NT2/D1 (cell line): ENCODE results near the gene COX11.

Experiments used
- DNase-seq: peaks from one replicate; pipeline ENCODE4 v3.0.0-alpha.2; 2011; ENCODE audit warnings: low read depth, low spot score
- H3K27me3 ChIP-seq: 2 replicates; pipeline ENCODE4 v1.6.0; 2011; ENCODE audit warnings: mild to moderate bottlenecking; ENCODE audit not compliant: insufficient read length, insufficient read depth
- H3K36me3 ChIP-seq: 2 replicates; pipeline ENCODE4 v1.6.1; 2011; ENCODE audit warnings: mild to moderate bottlenecking, low read length, mixed read lengths; ENCODE audit not compliant: insufficient read depth, insufficient read length
- H3K4me1 ChIP-seq: 2 replicates; pipeline ENCODE4 v1.5.1; 2011; ENCODE audit not compliant: insufficient read depth, insufficient read length
- H3K4me3 ChIP-seq: 2 replicates; pipeline ENCODE4 v1.5.1; 2011; ENCODE audit warnings: low read depth; ENCODE audit not compliant: insufficient read length
- H3K9ac ChIP-seq: 2 replicates; pipeline ENCODE4 v1.6.0; 2011; ENCODE audit warnings: low read depth; ENCODE audit not compliant: insufficient read length
- H3K9me3 ChIP-seq: 2 replicates; pipeline ENCODE4 v1.5.1; 2011; ENCODE audit warnings: mild to moderate bottlenecking, low read length; ENCODE audit not compliant: insufficient read depth
- SUZ12 ChIP-seq: IDR thresholded peaks from 2 replicates; pipeline ENCODE4 v1.6.1; 2011; ENCODE audit not compliant: insufficient read length, insufficient read depth; ENCODE audit errors: extremely low read depth
- YY1 ChIP-seq: IDR thresholded peaks from 2 replicates; pipeline ENCODE4 v1.6.1; 2011; ENCODE audit not compliant: insufficient read length, insufficient read depth
- ZNF274 ChIP-seq: IDR thresholded peaks from 2 replicates; pipeline ENCODE4 v1.6.1; 2011; ENCODE audit warnings: mild to moderate bottlenecking, low read depth, low read length

Gene COX11

DNA sequence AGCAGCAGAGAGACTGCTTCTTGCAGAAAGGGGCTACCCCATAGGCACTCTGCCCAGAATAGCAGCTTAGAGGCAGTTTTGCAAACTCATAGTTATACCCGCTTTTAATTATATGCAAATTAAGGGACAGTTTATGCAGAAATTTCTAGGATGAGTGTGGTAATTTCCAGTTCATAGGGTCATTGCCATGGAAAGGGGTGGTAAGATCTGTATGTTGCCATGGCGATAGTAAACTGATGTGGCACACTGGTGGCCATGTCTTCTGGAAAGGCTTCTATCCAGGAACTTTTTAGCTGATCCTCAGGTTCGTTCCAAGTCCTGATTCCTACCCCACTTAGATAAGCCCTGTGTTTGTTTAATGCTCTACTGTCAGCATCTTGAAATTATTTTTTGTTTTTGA lies 6.3 kb upstream of the COX11 start:
- H3K9ac ChIP-seq = no peak overlapping the region
- no peaks in the 10 kb centered on the region for H3K27me3 ChIP-seq
- no peak for DNase-seq
- no peak overlapping the region for H3K4me3 ChIP-seq
- no peak for TF ChIP-seq SUZ12
- no peak for TF ChIP-seq ZNF274
- no peak for TF ChIP-seq YY1
- no peaks in the 10 kb centered on the region for H3K4me1 ChIP-seq
- peaks cover 14% of the 10 kb centered on the region for H3K36me3 ChIP-seq
- H3K9me3 ChIP-seq = peaks cover 16% of the 10 kb centered on the region

DNA sequence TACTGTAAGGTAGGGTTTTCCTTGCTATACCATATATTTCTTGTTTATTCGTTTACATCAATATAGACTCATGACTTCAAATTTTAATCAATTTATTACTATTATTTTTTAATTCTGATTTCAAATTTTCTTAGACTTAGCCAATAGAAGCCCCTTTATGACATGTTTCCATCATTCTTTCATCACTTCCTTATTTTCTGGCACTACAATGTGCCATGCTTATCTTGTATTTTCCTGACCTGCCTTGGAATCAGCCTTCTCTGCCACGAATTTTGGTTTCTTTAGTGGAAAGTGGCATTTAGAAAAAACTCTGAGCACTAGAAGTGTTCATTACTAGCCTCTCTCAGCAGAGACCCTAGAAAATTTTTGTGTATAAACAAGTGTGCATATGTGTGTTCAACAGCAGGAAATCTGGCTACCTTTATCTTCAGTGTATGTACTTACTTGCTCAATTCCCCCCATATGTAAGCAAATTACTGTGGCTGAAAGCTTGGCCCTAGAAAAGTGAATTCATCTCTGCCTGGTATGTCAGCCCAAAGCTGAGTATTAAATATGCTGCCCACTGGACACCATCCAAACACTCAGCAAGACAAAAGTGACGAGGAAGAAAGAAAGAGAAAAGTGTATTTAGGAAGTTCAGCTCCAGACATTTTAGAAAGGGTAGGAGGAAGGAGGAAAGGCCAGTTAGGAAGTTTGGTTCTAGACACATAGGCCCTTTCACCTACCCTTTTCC lies 4.1 kb upstream of the COX11 start:
- Histone ChIP-seq H3K36me3 (peaks cover 14% of the 10 kb centered on the region), H3K27me3 (no peaks in the 10 kb centered on the region), H3K4me1 (no peaks in the 10 kb centered on the region), H3K4me3 (no peak overlapping the region), H3K9ac (no peak overlapping the region), H3K9me3 (peaks cover 10% of the 10 kb centered on the region)
- TF ChIP-seq ZNF274 = no peak
- no peak for TF ChIP-seq SUZ12
- no peak for TF ChIP-seq YY1
- DNase-seq = no peak

DNA sequence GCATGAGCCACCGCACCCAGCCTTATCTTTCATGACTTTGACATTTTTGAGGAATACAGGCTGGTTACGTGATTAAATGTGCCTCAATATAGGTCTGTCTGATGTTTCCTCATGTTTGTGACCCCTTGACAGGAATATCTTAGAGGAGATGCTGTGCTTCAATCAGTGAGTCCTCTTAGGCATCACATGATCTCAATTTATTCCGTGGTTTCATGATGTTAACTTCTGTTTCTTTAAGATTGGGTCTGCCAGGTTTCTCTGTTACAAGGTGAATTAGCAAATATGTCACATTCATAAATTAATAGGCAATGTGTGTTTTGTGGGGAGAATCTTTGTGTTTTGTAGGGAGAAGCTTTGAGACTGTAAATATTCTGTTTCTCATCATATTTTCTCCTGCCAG lies 3.4 kb upstream of the COX11 start:
- Histone ChIP-seq H3K27me3 (no peaks in the 10 kb centered on the region), H3K4me1 (no peaks in the 10 kb centered on the region), H3K9me3 (peaks cover 6% of the 10 kb centered on the region), H3K36me3 (peaks cover 16% of the 10 kb centered on the region), H3K4me3 (no peak overlapping the region), H3K9ac (no peak overlapping the region)
- no peak for TF ChIP-seq SUZ12
- no peak for TF ChIP-seq ZNF274
- TF ChIP-seq YY1 = no peak
- no peak for DNase-seq

DNA sequence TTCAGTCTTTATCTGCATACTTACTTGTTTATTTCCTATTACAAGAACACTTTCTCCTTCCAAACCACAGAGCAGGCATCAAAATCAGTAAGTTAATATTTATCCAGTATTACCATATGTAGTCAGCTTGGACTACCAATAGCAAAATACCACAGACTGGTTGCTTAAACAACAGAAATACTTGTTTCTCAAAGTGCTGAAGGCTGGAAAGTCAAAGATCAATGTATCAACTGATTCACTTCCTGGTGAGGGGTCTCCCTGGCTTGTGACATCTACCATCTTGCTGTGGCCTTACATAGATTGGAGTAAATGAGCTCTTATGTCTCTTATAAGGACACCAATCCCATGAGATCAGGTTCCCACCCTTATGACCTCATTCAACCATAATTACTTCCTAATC lies 2.7 kb upstream of the COX11 start:
- no peak overlapping the region for H3K9ac ChIP-seq
- DNase-seq = no peak
- TF ChIP-seq SUZ12 (no peak), ZNF274 (no peak), YY1 (no peak)
- H3K4me1 ChIP-seq = no peaks in the 10 kb centered on the region
- peaks cover 16% of the 10 kb centered on the region for H3K36me3 ChIP-seq
- H3K4me3 ChIP-seq = no peak overlapping the region
- no peaks in the 10 kb centered on the region for H3K27me3 ChIP-seq
- H3K9me3 ChIP-seq = no peaks in the 10 kb centered on the region

DNA sequence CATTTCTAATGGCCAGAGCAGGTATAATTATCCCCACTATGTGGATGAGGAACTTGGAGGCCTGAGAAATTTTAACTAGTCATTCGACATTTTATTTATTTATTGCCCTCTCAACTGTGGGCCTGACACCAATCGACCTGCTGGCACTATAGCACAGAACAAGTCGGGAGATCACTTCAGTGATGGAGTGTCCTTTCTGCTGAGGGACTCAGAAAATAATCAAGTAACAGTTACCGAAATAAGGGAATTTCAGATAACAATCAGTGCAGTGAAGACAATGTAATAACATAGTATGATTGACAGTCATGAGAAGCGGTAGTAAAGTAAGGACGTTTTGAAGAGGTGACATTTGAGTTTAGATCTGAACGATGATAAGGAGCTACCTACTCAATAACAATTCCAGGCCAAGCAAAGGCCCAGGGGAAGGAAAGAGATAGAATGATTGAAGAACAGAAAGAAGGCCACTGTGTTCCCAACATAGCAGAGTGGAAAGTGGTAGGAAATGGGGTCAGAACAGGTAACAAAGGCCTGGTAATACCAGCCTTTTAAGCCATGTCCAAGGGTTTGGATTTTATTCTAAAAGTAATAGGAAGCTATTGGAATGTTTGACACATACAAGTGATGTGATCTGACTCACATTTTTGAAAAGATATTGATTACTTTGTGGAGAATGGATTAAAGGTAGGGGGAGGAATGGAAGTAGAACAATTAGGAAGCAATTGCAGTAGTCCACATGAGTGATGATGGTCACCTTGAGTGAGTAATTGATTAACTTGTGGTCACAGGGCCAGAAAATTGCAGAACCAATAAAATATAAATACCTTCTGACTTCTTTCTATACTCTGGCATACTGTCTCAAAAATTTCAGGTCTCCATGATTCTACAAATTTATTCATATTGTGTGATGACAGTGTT lies 1.5 kb upstream of the COX11 start:
- H3K9ac ChIP-seq = peak overlapping the region; percentile 98
- TF ChIP-seq SUZ12 (no peak), ZNF274 (no peak), YY1 (no peak)

DNA sequence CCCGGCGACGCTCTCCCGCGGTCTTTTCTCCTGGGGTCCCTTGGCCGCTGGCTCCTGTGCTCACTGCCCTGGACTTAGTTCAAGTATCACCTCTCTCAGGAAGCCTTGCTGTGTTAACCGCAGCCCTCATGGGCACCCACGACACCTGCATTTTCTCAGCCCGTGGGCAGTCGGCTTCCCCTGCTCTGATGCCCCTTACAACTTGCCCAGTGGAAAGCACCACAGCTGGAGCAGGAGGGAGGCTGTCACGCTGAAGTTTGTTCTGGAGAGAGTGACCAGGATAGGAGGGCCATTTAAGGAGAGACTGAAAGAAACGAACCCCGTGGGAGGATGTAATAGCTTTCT lies 506 bp upstream of the COX11 start:
- Histone ChIP-seq H3K9me3 (no peaks in the 10 kb centered on the region), H3K36me3 (peaks cover 37% of the 10 kb centered on the region), H3K4me3 (peak overlapping the region; percentile 98), H3K4me1 (no peaks in the 10 kb centered on the region), H3K27me3 (no peaks in the 10 kb centered on the region), H3K9ac (peak overlapping the region; percentile 98)
- no peak for TF ChIP-seq YY1
- TF ChIP-seq SUZ12 = no peak
- TF ChIP-seq ZNF274 = no peak
- no peak for DNase-seq

More for the DNA sequence above, 1.5 kb upstream of the COX11 start:
- Histone ChIP-seq H3K27me3 (no peaks in the 10 kb centered on the region), H3K4me1 (no peaks in the 10 kb centered on the region), H3K36me3 (peaks cover 28% of the 10 kb centered on the region), H3K9me3 (no peaks in the 10 kb centered on the region), H3K4me3 (peak overlapping the region; percentile 98)
- no peak for DNase-seq
